Pancreas (tissue), 10 donors: ENCODE measurements around the gene PPFIA2. TPM values are rescaled to one million over a fixed set of nuclear protein-coding genes. Genes with fewer than 3 reads are reported as not detected.

Experiments used
- ATAC-seq, 4 donors: fragments of 200-7000 bp; cut with Tn5 transposase; one replicate each; pipeline versions ENCODE4 v1.8.0 to v1.9.1; 2020; ENCODE audit warnings: mild to moderate bottlenecking in 4 of 4, moderate library complexity in 4 of 4
- DNase-seq, 6 donors: peaks; one replicate each; pipeline ENCODE4 v3.0.0-alpha.2; 2020
- FAIRE-seq: peaks from 2 replicates; lab custom pipeline; 2012; peaks lifted over from hg19 to GRCh38; lab: Jason Lieb, UNC
- H3K27ac ChIP-seq, 4 donors: fragments of 200-600 bp; sonication (generic); 1 replicate in 3 of 4; 2 replicates in 1 of 4; pipeline versions ENCODE4 v1.5.0 to v1.8.0; 2020
- H3K27me3 ChIP-seq, 4 donors: fragments of 200-600 bp; one replicate each; pipeline ENCODE4 v1.8.0; 2021
- H3K36me3 ChIP-seq, 3 donors: fragments of 200-600 bp; sonication (generic) in 1 of 3; one replicate each; pipeline versions ENCODE4 v1.5.0 to v1.8.0; 2020 to 2021
- H3K4me1 ChIP-seq, 3 donors: fragments of 200-600 bp; one replicate each; pipeline ENCODE4 v1.8.0; 2021
- H3K4me3 ChIP-seq, 4 donors: fragments of 200-600 bp; sonication (generic) in 2 of 4; one replicate each; pipeline versions ENCODE4 v1.5.0 to v1.8.0; 2020 to 2021
- H3K9me3 ChIP-seq, 4 donors: fragments of 200-600 bp; one replicate each; pipeline ENCODE4 v1.8.0; 2021
- CTCF ChIP-seq, 4 donors: fragments of 200-600 bp; sonication (generic) in 3 of 4; IDR thresholded peaks; one replicate each; pipeline versions ENCODE4 v1.5.0 to v1.8.0; 2021; ENCODE audit warnings: antibody characterized with exemption in 4 of 4
- WGBS, 2 donors: extraction: QIAGEN DNeasy Blood & Tissue Kit; methylation state at CpG; one replicate each; pipeline ENCODE4 v1.1.7; 2013; 5-methylcytosine and 5-hydroxymethylcytosine counted together
- intact Hi-C, 3 donors: fragments of 100-400 bp; cut with DNase I; formaldehyde crosslinking; loops; one replicate each; pipeline versions ENCODE4 v1.11.1 to v1.14.2; 2022
- polyA plus RNA-seq, 2 donors: library from polyadenylated mRNA; stranded (reverse); fragments of 200-250 nt; gene quantifications; one replicate each; pipeline ENCODE4 v1.2.3, GENCODE V29; 2013
- total RNA-seq, 6 donors: library from RNA; stranded (reverse); fragmentation: NEBNext Ultra II Directional in 4 of 6; extraction: Animal tissue kit (Norgen Biotek cat#: 25700) in 4 of 6; gene quantifications; one replicate each; pipeline versions ENCODE4 v1.2.1 to v1.2.4, GENCODE V29; 2021 to 2023
- donor health status: healthy with polysubstance abuse.
- donor health status: DM: no; HTN: no; CAD: no; lungs with moderate emphysema.
- donor health status: DM: no; HTN: no; CAD: no.
- donor health status: control.
- donor health status: control.
- donor health status: Bipolar disorder and iron deficiency.
- donor health status: DM: yes; HTN: yes; CAD: no.
- donor health status: DM: no; HTN: no; CAD: no.
- donor health status: DM: no; HTN: no; CAD: no.
- donor health status: DM: yes; HTN: yes; CAD: no.

PPFIA2 gene
- total and polyA plus RNA-seq, 8 donors: 0.35 to 1.9 (median 0.55) TPM; not detected in 1

- FAIRE-seq (no peak), ATAC-seq (no peak), DNase-seq (no peak)
- no peaks in the 10 kb centered on the region for H3K36me3 ChIP-seq
- no peak overlapping the region for H3K27ac ChIP-seq
- WGBS, 2 donors: 73 to 79% methylated on average over 4 of the region's 4 CpGs
- H3K4me3 ChIP-seq: no peak overlapping the region
- H3K27me3 ChIP-seq: no peaks in the 10 kb centered on the region
- no peak for TF ChIP-seq CTCF (IDR thresholded peaks at IDR 0.05)
- H3K9me3 ChIP-seq: no peaks in the 10 kb centered on the region
- intact Hi-C loops: no loop called here
- no peaks in the 10 kb centered on the region for H3K4me1 ChIP-seq
These were observed 499.8 kb downstream of the PPFIA2 start for GRCh38 chr12:81259360-81259759.

- intact Hi-C loops: no loop called here
- peak in 3 of 4 donors; percentile 50 to 54 (median 54) for ATAC-seq
These were observed 501.1 kb downstream of the PPFIA2 start for GRCh38 chr12:81257947-81258551.

GRCh38 chr12:81255947-81256346, 503.2 kb downstream of the PPFIA2 start:
- no peaks in the 10 kb centered on the region for H3K9me3 ChIP-seq
- no peaks in the 10 kb centered on the region for H3K4me1 ChIP-seq
- no peak overlapping the region for H3K4me3 ChIP-seq
- H3K27me3 ChIP-seq: no peaks in the 10 kb centered on the region
- ATAC-seq: no peak
- peak; percentile 13 for FAIRE-seq
- H3K36me3 ChIP-seq: no peaks in the 10 kb centered on the region
- no peak for TF ChIP-seq CTCF (IDR thresholded peaks at IDR 0.05)
- DNase-seq: no peak
- intact Hi-C loops: no loop called here
- no peak overlapping the region for H3K27ac ChIP-seq
- 87 to 91% methylated on average over 2 of the region's 2 CpGs for WGBS, 2 donors

More at GRCh38 chr12:81257947-81258551, 501.1 kb downstream of the PPFIA2 start:
- peak in 2 of 4 donors; percentile 9 to 35 for TF ChIP-seq CTCF (IDR thresholded peaks at IDR 0.05)
- no peak overlapping the region for H3K27ac ChIP-seq
- FAIRE-seq (no peak), DNase-seq (no peak)
- H3K36me3 ChIP-seq: no peaks in the 10 kb centered on the region
- H3K27me3 ChIP-seq: no peaks in the 10 kb centered on the region
- no peaks in the 10 kb centered on the region for H3K4me1 ChIP-seq
- no peaks in the 10 kb centered on the region for H3K9me3 ChIP-seq
- H3K4me3 ChIP-seq: no peak overlapping the region
- WGBS, 2 donors: 44 to 45% methylated on average over 4 of the region's 4 CpGs

- Histone ChIP-seq H3K4me1 (no peaks in the 10 kb centered on the region), H3K36me3 (no peaks in the 10 kb centered on the region), H3K4me3 (no peak overlapping the region), H3K27ac (no peak overlapping the region), H3K27me3 (no peaks in the 10 kb centered on the region), H3K9me3 (no peaks in the 10 kb centered on the region)
- 77 to 86% methylated on average over 7 of the region's 7 CpGs for WGBS, 2 donors
- FAIRE-seq (no peak), ATAC-seq (no peak), DNase-seq (peak in 1 of 6 donors; percentile 5)
- no peak for TF ChIP-seq CTCF (IDR thresholded peaks at IDR 0.05)
- intact Hi-C loops: no loop called here
These were observed 503.7 kb downstream of the PPFIA2 start for GRCh38 chr12:81255456-81255855.

- WGBS, 2 donors: 43 to 65% methylated on average over 3 of the region's 3 CpGs
- Histone ChIP-seq H3K9me3 (no peaks in the 10 kb centered on the region), H3K27ac (no peak overlapping the region), H3K4me3 (no peak overlapping the region), H3K4me1 (no peaks in the 10 kb centered on the region), H3K27me3 (no peaks in the 10 kb centered on the region), H3K36me3 (no peaks in the 10 kb centered on the region)
- ATAC-seq (no peak), FAIRE-seq (no peak), DNase-seq (no peak)
- intact Hi-C loops: no loop called here
- no peak for TF ChIP-seq CTCF (IDR thresholded peaks at IDR 0.05)
These were observed 505.8 kb downstream of the PPFIA2 start for GRCh38 chr12:81253360-81253759.
